Fibroblast of lung (primary cell): ENCODE measurements around the gene EGR2. TPM values are rescaled to one million over a fixed set of nuclear protein-coding genes. Genes with fewer than 3 reads are reported as not detected.

Experiments used
- DNase-seq, 2 donors: peaks; one replicate each; pipeline versions ENCODE4 v3.0.0 to v3.0.0-alpha.2; 2010; ENCODE audit warnings: low read depth in 2 of 2
- H2AFZ ChIP-seq: 2 replicates; pipeline ENCODE4 v1.5.1; 2012; ENCODE audit warnings: low read length, control low read depth, inconsistent platforms
- H3K27ac ChIP-seq: 2 replicates; pipeline ENCODE4 v1.5.1; 2011; ENCODE audit warnings: low read length, control low read depth; ENCODE audit not compliant: insufficient read depth
- H3K27me3 ChIP-seq: 2 replicates; pipeline ENCODE4 v1.5.1; 2011; ENCODE audit warnings: mild to moderate bottlenecking, low read length; ENCODE audit not compliant: control insufficient read depth, insufficient read depth
- H3K36me3 ChIP-seq: 2 replicates; pipeline ENCODE4 v1.5.1; 2011; ENCODE audit warnings: low read length; ENCODE audit not compliant: control insufficient read depth, insufficient read depth
- H3K4me1 ChIP-seq: 2 replicates; pipeline ENCODE4 v1.5.1; 2011; ENCODE audit warnings: low read length; ENCODE audit not compliant: control insufficient read depth, insufficient read depth; ENCODE audit errors: extremely low read depth
- H3K4me2 ChIP-seq: 2 replicates; pipeline ENCODE4 v1.5.1; 2011; ENCODE audit warnings: low read length, control low read depth; ENCODE audit not compliant: insufficient read depth; ENCODE audit errors: extremely low read depth
- H3K4me3 ChIP-seq, 4 experiments: fragments of 200-600 bp in 1 of 4; sonication (generic) in 1 of 4; replicated peaks in 1 of 4; 2 replicates each; pipeline ENCODE4 v1.5.1; 2011 to 2016; ENCODE audit warnings: low read length in 4 of 4, low read depth in 3 of 4, mild to moderate bottlenecking in 3 of 4, control low read depth in 2 of 4, inconsistent platforms in 1 of 4, mixed read lengths in 1 of 4; ENCODE audit not compliant: insufficient read depth in 1 of 4; ENCODE audit errors: control extremely low read depth in 1 of 4
- H3K79me2 ChIP-seq: 2 replicates; pipeline ENCODE4 v1.5.1; 2012; ENCODE audit warnings: mild to moderate bottlenecking, low read length, inconsistent platforms; ENCODE audit not compliant: control insufficient read depth, insufficient read depth
- H3K9ac ChIP-seq: 2 replicates; pipeline ENCODE4 v1.5.1; 2011; ENCODE audit warnings: mild to moderate bottlenecking, low read length, control low read depth; ENCODE audit not compliant: insufficient read depth
- H3K9me3 ChIP-seq: 2 replicates; pipeline ENCODE4 v1.5.1; 2012; ENCODE audit warnings: low read depth, low read length; ENCODE audit not compliant: control insufficient read depth, insufficient read depth
- H4K20me1 ChIP-seq: 2 replicates; pipeline ENCODE4 v1.5.1; 2011; ENCODE audit warnings: low read length; ENCODE audit not compliant: control insufficient read depth, insufficient read depth; ENCODE audit errors: extremely low read depth
- CTCF ChIP-seq, 2 donors: IDR thresholded peaks in 1 of 2; conservative IDR thresholded peaks in 1 of 2; 1 replicate in 1 of 2; 2 replicates in 1 of 2; pipeline ENCODE4 v1.5.1; 2011 to 2012; ENCODE audit warnings: low read length in 2 of 2, control low read depth in 1 of 2, inconsistent platforms in 1 of 2, low read depth in 1 of 2, mild to moderate bottlenecking in 1 of 2
- EZH2 ChIP-seq: IDR thresholded peaks from 2 replicates; pipeline ENCODE4 v1.5.1; 2012; ENCODE audit warnings: low read length, control low read depth, mild to moderate bottlenecking; ENCODE audit errors: missing control alignments
- polyA plus RNA-seq, 2 donors: library from polyadenylated mRNA; depleted of rRNA in 1 of 2; stranded (reverse) in 1 of 2; unstranded in 1 of 2; fragments of >200 nt; gene quantifications; 2 replicates each; pipeline ENCODE4 v1.2.1, GENCODE V29; 2011 to 2012; ENCODE audit warnings: missing spikeins in 1 of 2
- total RNA-seq: library from RNA; depleted of rRNA; stranded (reverse); fragments of >200 nt; gene quantifications from 2 replicates; pipeline ENCODE4 v1.2.1, GENCODE V29; 2014

Gene EGR2
- total and polyA plus RNA-seq, 2 donors (not counting 1 experiment from before 2014, with no cell fraction given): 0.08 to 0.33 TPM

DNA sequence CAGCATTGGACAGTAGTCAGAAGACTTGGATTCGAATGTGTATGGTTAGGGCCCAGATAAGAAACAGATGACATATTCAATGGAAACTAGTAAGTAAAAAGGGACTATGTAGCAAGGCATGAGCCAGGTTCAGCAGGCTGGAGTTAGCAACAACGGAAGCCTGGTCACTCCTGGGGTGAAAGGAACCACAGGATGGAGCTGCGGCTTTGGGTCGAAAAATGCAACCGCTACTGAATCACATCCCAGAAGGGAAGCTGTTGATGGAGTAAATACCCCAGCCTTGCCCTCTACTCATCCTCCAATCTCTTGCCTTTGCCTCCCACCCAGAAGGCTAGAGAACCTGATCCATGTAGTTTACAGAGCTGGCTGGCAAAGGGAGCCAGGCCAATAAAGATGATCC lies 37.5 kb upstream of the EGR2 start:
- no peak for DNase-seq
- no peaks in the 10 kb centered on the region for H3K79me2 ChIP-seq
- H3K9ac ChIP-seq: no peak overlapping the region
- no peaks in the 10 kb centered on the region for H3K36me3 ChIP-seq
- no peak overlapping the region for H3K4me3 ChIP-seq
- no peak overlapping the region for H3K27ac ChIP-seq
- TF ChIP-seq CTCF (conservative IDR thresholded peaks at IDR 0.05 in 1 of 2, IDR thresholded peaks at IDR 0.05 in 1 of 2; ENCODE audit: low read depth in 1 of 2, low read length in 2 of 2): no peak
- TF ChIP-seq EZH2: no peak
- H3K4me1 ChIP-seq: no peaks in the 10 kb centered on the region
- no peaks in the 10 kb centered on the region for H3K9me3 ChIP-seq
- no peaks in the 10 kb centered on the region for H4K20me1 ChIP-seq
- no peak overlapping the region for H2AFZ ChIP-seq
- no peak overlapping the region for H3K4me2 ChIP-seq
- no peaks in the 10 kb centered on the region for H3K27me3 ChIP-seq

DNA sequence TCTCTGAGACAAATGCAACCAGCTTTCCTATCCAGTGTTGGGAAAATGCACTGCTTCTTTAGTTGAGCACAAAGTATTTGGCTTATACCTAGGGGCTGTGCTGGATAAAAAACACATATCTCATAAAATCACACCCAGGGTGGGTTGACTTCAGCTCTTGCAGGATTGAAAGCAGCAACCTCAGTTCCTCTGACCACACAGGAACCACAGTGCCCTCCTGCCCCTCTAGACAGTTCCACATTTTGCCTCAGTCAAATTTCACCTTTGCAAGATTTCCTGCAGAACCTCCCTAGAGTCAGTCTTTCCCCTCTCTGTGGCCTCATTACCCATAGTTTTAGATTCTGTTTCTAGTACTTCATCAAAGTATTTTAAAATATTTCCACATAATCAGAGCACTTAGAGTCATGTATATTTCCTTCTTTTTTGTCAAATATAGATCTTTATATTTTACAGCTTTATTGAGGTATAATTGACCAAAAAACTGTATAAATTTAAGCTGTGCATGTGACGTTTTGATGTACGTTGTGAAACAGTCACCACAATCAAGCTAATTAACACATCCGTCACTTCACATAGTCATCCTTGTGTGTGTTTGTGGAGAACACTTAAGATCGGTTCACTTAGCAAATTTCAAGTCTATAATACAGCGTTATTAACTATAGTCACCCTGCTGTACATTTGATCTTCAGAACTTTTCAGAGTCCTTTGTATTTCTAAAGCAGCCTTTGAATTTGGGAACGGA lies 37.0 kb upstream of the EGR2 start:
- H3K36me3 ChIP-seq: no peaks in the 10 kb centered on the region
- no peaks in the 10 kb centered on the region for H4K20me1 ChIP-seq
- no peak overlapping the region for H2AFZ ChIP-seq
- H3K4me1 ChIP-seq: no peaks in the 10 kb centered on the region
- no peak overlapping the region for H3K4me2 ChIP-seq
- H3K79me2 ChIP-seq: no peaks in the 10 kb centered on the region
- TF ChIP-seq CTCF (conservative IDR thresholded peaks at IDR 0.05 in 1 of 2, IDR thresholded peaks at IDR 0.05 in 1 of 2; ENCODE audit: low read depth in 1 of 2, low read length in 2 of 2) (no peak), EZH2 (no peak)
- no peaks in the 10 kb centered on the region for H3K27me3 ChIP-seq
- no peak overlapping the region for H3K4me3 ChIP-seq
- H3K9me3 ChIP-seq: no peaks in the 10 kb centered on the region
- no peak overlapping the region for H3K9ac ChIP-seq
- no peak for DNase-seq
- H3K27ac ChIP-seq: no peak overlapping the region

DNA sequence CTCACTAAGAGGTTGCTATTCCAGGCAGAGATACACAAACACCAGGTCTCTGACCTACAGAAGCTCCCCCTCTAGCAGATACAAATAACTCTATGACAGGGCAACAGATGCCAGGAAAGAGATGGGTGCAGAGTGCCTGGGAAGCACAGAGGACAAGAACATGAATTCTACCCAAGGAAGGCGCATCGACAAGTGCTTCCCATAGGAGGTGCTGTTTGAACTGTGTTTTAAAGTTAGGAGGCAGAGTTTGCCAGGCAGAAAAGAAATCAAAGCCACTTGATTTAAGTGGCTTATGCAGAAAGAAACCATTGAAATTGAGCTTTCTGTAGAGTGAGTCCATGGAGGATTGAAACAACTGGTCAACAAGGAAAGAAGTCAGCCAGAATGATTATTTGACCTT lies 35.3 kb upstream of the EGR2 start:
- peak; percentile 30 to 44 for TF ChIP-seq CTCF (conservative IDR thresholded peaks at IDR 0.05 in 1 of 2, IDR thresholded peaks at IDR 0.05 in 1 of 2; ENCODE audit: low read depth in 1 of 2, low read length in 2 of 2)
- no peak for TF ChIP-seq EZH2
- peak in 1 of 2 donors; percentile 32 for DNase-seq
- Histone ChIP-seq H3K9ac (no peak overlapping the region), H2AFZ (no peak overlapping the region), H3K4me1 (no peaks in the 10 kb centered on the region), H3K9me3 (no peaks in the 10 kb centered on the region), H3K4me2 (no peak overlapping the region), H3K27ac (no peak overlapping the region), H3K4me3 (no peak overlapping the region), H3K36me3 (no peaks in the 10 kb centered on the region), H3K79me2 (no peaks in the 10 kb centered on the region), H3K27me3 (no peaks in the 10 kb centered on the region), H4K20me1 (no peaks in the 10 kb centered on the region)
